Lower lobe of right lung (tissue), 2 donors: ENCODE results near the gene CCDC178. TPM values are rescaled to one million over a fixed set of nuclear protein-coding genes. Genes with fewer than 3 reads are reported as not detected.

Experiments
- ATAC-seq, 2 donors: fragments of 200-7000 bp; cut with Tn5 transposase; one replicate each; pipeline ENCODE4 v1.9.1; 2020 to 2022; ENCODE audit warnings: mild to moderate bottlenecking in 2 of 2, moderate library complexity in 2 of 2
- DNase-seq: peaks from one replicate; pipeline ENCODE4 v3.0.0-alpha.2; 2020
- H3K27ac ChIP-seq: fragments of 200-600 bp; one replicate; pipeline ENCODE4 v1.8.0; 2022
- H3K27me3 ChIP-seq: fragments of 200-600 bp; one replicate; pipeline ENCODE4 v1.8.0; 2022; ENCODE audit warnings: low read depth
- H3K36me3 ChIP-seq: fragments of 200-600 bp; one replicate; pipeline ENCODE4 v1.8.0; 2022; ENCODE audit warnings: mild to moderate bottlenecking
- H3K4me1 ChIP-seq: fragments of 200-600 bp; one replicate; pipeline ENCODE4 v1.8.0; 2022
- H3K4me3 ChIP-seq: fragments of 200-600 bp; one replicate; pipeline ENCODE4 v1.8.0; 2022; ENCODE audit warnings: mild to moderate bottlenecking
- H3K9me3 ChIP-seq: fragments of 200-600 bp; one replicate; pipeline ENCODE4 v1.8.0; 2022
- intact Hi-C: fragments of 100-400 bp; cut with DNase I; formaldehyde crosslinking; loops from one replicate; pipeline ENCODE4 v1.11.0; 2022
- total RNA-seq: library from RNA; stranded (reverse); fragmentation: NEBNext Ultra II Directional; extraction: Animal tissue kit (Norgen Biotek cat#: 25700); gene quantifications from one replicate; pipeline ENCODE4 v1.2.1, GENCODE V29; 2021
- TF ChIP-seq, protein P1 (sequence below): fragments of 200-600 bp; IDR thresholded peaks from one replicate; pipeline ENCODE4 v1.8.0; 2022; ENCODE audit warnings: antibody characterized with exemption, mild to moderate bottlenecking
- donor health status: DM: no; HTN: yes; CAD: no; lungs with severe emphysema.

The CCDC178 gene
- total RNA-seq, 1 donor from 2014 or later = not detected

DNA sequence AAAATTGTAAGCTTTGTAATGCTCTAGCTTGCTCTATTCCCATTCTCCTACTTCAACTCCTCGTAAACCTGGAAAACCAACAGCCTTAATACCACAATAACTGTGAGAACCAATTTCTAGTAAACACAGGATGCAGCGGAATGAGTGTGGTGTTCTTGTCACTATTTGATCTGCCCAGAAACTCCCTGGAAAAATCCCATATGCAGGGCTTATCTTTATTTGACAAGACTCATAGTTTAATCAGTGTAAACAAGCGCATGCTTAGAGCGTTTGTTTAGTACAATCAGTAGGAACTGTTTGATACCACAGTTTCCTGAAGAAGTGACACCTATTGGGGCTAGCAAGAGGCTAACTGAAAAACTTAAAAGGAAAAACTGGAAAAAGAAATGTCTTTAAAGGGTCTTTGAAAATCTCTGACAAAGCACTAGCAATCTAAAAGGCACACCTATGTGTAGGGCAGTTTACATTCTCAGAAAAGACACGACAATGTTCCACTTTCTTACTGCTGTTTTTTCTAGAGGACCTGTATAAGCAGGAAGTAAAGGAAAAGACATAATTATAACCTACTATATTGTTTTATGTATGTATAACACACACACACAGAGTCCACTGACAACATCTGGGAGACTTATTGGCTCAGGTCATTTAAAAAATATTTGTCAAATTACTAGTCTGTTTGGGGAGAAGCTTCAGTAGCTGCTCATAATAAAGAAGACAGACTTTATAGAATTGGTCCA lies 426.3 kb downstream of the CCDC178 start:
- Histone ChIP-seq H3K4me1 (no peaks in the 10 kb centered on the region), H3K36me3 (no peaks in the 10 kb centered on the region), H3K9me3 (no peaks in the 10 kb centered on the region), H3K27ac (no peak overlapping the region), H3K27me3 (no peaks in the 10 kb centered on the region), H3K4me3 (no peak overlapping the region)
- intact Hi-C loops = no loop called here
- no peak for DNase-seq
- TF ChIP-seq, protein P1, sequence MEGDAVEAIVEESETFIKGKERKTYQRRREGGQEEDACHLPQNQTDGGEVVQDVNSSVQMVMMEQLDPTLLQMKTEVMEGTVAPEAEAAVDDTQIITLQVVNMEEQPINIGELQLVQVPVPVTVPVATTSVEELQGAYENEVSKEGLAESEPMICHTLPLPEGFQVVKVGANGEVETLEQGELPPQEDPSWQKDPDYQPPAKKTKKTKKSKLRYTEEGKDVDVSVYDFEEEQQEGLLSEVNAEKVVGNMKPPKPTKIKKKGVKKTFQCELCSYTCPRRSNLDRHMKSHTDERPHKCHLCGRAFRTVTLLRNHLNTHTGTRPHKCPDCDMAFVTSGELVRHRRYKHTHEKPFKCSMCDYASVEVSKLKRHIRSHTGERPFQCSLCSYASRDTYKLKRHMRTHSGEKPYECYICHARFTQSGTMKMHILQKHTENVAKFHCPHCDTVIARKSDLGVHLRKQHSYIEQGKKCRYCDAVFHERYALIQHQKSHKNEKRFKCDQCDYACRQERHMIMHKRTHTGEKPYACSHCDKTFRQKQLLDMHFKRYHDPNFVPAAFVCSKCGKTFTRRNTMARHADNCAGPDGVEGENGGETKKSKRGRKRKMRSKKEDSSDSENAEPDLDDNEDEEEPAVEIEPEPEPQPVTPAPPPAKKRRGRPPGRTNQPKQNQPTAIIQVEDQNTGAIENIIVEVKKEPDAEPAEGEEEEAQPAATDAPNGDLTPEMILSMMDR = no peak
- ATAC-seq = no peak

DNA sequence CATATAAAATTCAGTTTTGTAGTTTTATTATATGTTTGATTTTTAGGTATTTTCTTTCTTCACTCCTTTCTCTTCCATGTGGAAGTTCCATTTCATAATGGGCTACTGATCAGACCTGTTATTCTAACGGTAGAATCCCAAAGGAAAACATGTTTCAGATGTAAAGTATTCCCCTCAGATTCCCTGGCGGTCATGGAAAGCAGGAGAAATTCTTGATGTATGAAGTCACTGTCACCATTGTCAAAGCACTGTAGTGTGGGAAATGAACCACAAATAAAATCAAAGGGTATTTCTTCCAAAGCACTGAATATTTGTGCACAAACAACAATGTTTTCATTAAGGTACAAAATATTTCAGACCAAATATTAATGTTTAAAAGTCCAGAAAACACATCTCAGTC lies 430.4 kb downstream of the CCDC178 start:
- intact Hi-C loops = no loop called here
- H3K27ac ChIP-seq = no peak overlapping the region
- no peak for ATAC-seq
- H3K27me3 ChIP-seq = no peaks in the 10 kb centered on the region
- no peaks in the 10 kb centered on the region for H3K4me1 ChIP-seq
- H3K9me3 ChIP-seq = no peaks in the 10 kb centered on the region
- TF ChIP-seq, protein P1 = no peak
- no peaks in the 10 kb centered on the region for H3K36me3 ChIP-seq
- no peak overlapping the region for H3K4me3 ChIP-seq
- DNase-seq = no peak

DNA sequence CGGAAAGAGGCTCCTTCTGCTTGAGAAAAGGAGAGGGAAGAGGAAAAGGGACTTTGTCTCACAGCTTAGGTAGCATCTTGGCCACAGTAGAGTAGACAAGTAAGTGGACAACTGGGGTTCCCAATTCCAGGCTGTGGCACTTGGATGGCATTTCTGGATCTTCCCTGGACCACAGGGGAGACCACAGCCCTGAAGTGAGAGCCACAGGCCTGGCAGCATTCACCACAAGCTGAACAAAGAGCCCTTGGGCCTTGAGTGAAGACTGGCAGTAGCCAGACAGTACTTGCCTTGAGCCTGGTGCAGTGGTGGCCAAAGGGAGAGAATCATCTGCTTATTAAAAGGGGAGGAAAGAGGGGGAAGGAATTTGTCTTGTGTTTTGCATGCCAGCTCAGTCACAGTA lies 441.6 kb downstream of the CCDC178 start:
- H3K27ac ChIP-seq = no peak overlapping the region
- H3K4me1 ChIP-seq = no peaks in the 10 kb centered on the region
- H3K9me3 ChIP-seq = no peaks in the 10 kb centered on the region
- TF ChIP-seq, protein P1 = no peak
- intact Hi-C loops = no loop called here
- ATAC-seq (no peak), DNase-seq (no peak)
- H3K27me3 ChIP-seq = no peaks in the 10 kb centered on the region
- H3K4me3 ChIP-seq = no peak overlapping the region
- H3K36me3 ChIP-seq = no peaks in the 10 kb centered on the region

DNA sequence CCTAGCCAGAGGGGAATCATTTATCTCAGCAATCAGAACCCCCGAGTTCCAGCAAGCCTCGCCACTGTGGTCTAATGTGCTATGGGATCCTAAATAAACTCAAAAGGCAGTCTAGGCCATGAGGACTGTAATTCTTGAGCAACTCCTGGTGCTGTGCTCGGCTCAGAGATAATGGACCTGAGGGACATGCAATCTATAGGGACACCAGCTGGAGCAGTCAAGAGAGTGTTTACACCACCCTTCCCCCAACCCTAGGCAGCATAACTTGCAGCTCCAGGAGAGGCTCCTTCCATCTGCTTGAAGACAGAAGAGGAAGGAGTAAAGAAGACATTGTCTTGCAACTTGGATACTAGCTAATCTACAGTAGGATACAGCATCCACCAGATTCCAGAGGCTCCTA lies 442.2 kb downstream of the CCDC178 start:
- Histone ChIP-seq H3K36me3 (no peaks in the 10 kb centered on the region), H3K27ac (no peak overlapping the region), H3K4me3 (no peak overlapping the region), H3K4me1 (no peaks in the 10 kb centered on the region), H3K9me3 (no peaks in the 10 kb centered on the region), H3K27me3 (no peaks in the 10 kb centered on the region)
- DNase-seq (no peak), ATAC-seq (no peak)
- TF ChIP-seq, protein P1 = no peak
- intact Hi-C loops = no loop called here

DNA sequence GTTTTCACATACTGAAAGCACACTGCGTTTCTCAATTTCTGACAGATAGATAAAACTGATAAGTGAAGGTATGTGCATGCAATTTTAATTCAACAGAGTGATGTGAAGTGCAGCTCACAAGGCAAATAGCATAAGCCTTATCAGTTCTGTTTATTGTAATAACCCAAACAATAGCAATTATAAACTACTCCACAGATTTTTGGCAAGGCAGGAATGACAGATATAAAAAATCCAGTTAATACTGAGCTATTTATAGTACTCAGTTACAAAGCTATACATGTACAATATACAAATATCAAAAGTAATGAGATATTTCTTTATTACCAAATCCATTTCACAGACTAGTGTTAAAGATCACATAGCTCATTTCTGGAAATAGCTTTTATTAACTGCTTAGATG lies 456.8 kb downstream of the CCDC178 start:
- DNase-seq = no peak
- TF ChIP-seq, protein P1 = no peak
- Histone ChIP-seq H3K4me1 (no peaks in the 10 kb centered on the region), H3K36me3 (no peaks in the 10 kb centered on the region), H3K27me3 (no peaks in the 10 kb centered on the region), H3K27ac (no peak overlapping the region), H3K4me3 (no peak overlapping the region), H3K9me3 (no peaks in the 10 kb centered on the region)
- no peak for ATAC-seq
- intact Hi-C loops = no loop called here
